Fibroblast of pulmonary artery (primary cell): ENCODE measurements around the gene STAT5B.
"Not testable (repeated sequence)": the region's sequence is repeated elsewhere in the genome, so short reads cannot be mapped to it uniquely, and the experiment has no call there.

Source experiments
- DNase-seq: peaks from one replicate; pipeline ENCODE4 v3.0.0-alpha.2; 2010; ENCODE audit warnings: low read depth
- H3K4me3 ChIP-seq: replicated peaks from 2 replicates; pipeline ENCODE4 v1.5.1; 2011; ENCODE audit warnings: low read depth, mild to moderate bottlenecking, control low read depth, low read length, moderate library complexity
- TF ChIP-seq, protein P1 (sequence below): IDR thresholded peaks from 2 replicates; pipeline ENCODE4 v1.5.1; 2011; ENCODE audit warnings: mild to moderate bottlenecking, control low read depth, low read length, inconsistent platforms; ENCODE audit errors: missing control alignments

STAT5B gene

DNA sequence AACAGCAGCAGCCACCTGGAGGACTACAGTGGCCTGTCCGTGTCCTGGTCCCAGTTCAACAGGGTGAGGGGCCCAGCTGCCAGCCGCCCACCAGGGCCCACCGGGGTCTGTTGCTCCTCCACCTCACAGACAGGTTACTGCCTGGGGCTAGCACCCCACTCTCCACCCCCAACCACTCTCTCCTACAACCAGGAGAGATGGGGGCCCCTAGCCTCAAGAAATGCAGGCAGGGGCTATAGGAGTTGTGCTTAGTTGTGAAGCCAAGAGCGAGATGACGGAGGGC lies 30.1 kb upstream of the STAT5B start:
- TF ChIP-seq, protein P1, sequence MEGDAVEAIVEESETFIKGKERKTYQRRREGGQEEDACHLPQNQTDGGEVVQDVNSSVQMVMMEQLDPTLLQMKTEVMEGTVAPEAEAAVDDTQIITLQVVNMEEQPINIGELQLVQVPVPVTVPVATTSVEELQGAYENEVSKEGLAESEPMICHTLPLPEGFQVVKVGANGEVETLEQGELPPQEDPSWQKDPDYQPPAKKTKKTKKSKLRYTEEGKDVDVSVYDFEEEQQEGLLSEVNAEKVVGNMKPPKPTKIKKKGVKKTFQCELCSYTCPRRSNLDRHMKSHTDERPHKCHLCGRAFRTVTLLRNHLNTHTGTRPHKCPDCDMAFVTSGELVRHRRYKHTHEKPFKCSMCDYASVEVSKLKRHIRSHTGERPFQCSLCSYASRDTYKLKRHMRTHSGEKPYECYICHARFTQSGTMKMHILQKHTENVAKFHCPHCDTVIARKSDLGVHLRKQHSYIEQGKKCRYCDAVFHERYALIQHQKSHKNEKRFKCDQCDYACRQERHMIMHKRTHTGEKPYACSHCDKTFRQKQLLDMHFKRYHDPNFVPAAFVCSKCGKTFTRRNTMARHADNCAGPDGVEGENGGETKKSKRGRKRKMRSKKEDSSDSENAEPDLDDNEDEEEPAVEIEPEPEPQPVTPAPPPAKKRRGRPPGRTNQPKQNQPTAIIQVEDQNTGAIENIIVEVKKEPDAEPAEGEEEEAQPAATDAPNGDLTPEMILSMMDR, result no peak
- DNase-seq, result no peak
- H3K4me3 ChIP-seq, result no peak overlapping the region

GRCh38 chr17:42305543-42306384 lies 29.6 kb upstream of the STAT5B start:
- TF ChIP-seq, protein P1, result no peak
- no peak for DNase-seq
- H3K4me3 ChIP-seq, result no peak overlapping the region

DNA sequence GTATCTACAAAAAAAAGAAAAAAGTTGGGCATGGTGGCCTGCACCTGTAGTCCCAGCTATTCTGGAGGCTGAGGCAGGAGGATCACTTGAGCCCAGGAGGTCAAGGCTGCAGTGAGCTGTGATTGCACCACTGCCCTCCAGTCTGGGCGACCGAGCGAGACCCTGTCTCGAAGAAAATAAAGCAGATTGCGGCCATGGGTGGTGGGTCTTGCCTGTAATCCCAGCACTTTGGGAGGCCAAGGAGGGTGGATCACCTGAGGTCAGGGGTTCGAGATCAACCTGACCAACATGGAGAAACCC lies 28.8 kb upstream of the STAT5B start:
- H3K4me3 ChIP-seq, DNase-seq: not testable (repeated sequence)

DNA sequence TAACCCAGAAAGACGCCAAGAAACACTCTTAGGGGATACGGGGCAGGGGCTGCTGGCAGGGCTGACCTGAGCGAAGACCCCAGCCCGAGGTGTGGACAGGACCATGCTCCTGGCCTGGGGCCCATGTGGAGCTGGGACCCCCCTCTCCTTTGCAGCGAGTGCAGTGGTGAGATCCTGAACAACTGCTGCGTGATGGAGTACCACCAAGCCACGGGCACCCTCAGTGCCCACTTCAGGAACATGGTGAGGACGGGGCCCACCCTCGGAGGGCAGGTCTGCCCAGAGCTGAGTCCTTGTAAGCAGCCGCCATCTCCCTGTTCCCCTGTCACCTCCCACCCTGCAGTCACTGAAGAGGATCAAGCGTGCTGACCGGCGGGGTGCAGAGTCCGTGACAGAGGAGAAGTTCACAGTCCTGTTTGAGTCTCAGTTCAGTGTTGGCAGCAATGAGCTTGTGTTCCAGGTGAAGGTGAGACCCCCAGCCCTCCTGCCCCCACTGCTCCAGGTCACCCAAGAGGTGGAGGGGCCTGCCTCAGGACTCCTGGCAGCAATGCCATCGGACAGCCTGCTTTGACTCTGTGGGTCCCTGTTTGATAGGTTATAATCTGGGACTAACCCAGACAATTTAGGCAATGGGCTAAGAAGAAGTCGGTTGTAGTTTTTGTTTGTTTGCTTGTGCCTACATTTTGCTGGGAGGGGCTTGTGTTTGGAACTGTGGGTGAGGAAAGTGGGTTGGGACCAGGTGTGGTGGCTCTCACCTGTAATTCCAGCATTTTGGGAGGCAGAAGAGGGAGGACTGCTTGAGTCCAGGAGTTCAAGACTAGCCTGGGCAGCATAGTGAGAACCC lies 28.2 kb upstream of the STAT5B start:
- no peak for DNase-seq
- H3K4me3 ChIP-seq, result no peak overlapping the region
- TF ChIP-seq, protein P1, result no peak

DNA sequence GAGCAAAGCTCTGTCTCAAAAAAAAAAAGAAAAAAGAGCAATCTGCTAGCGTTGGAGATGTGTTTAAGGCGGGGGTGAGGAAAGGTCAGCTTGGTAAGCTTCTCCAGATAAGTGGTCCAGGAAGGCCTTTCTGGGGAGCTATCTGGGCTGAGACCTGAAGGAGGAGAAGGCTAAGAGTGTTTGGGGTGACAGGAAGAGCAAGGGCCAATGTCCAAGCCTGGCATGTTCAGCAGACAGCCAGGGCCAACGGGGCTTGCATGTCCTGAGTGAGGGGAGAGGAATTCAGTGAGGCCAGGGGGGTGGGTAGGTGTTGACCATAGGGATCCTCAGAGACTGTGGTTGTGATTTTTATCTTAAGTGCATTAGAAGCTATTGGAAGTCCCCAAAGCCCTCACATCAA lies 27.5 kb upstream of the STAT5B start:
- TF ChIP-seq, protein P1, result no peak
- H3K4me3 ChIP-seq, result no peak overlapping the region
- no peak for DNase-seq

GRCh38 chr17:42301022-42301421 lies 24.8 kb upstream of the STAT5B start:
- TF ChIP-seq, protein P1, result no peak
- H3K4me3 ChIP-seq, result no peak overlapping the region
- DNase-seq, result no peak

GRCh38 chr17:42299913-42300312 lies 23.7 kb upstream of the STAT5B start:
- H3K4me3 ChIP-seq, DNase-seq: not testable (repeated sequence)

GRCh38 chr17:42299361-42299760 lies 23.2 kb upstream of the STAT5B start:
- DNase-seq, H3K4me3 ChIP-seq: not testable (repeated sequence)

GRCh38 chr17:42297775-42298174 lies 21.6 kb upstream of the STAT5B start:
- not testable (repeated sequence) for DNase-seq, H3K4me3 ChIP-seq
